ENCODE results near the gene JMJD1C.

JMJD1C gene

GRCh38 chr10:63458177-63458576 is 7.6 kb downstream of the JMJD1C start:
- no peak overlapping the region for H3K9ac ChIP-seq (ENCODE audit: low read length)
- H3K27me3 ChIP-seq (ENCODE audit: low read length): no peaks in the 10 kb centered on the region
- no peaks in the 10 kb centered on the region for H3K9me2 ChIP-seq (replicated peaks; ENCODE audit: insufficient read depth, low read length)
- H3K36me3 ChIP-seq (ENCODE audit: low read length): no peaks in the 10 kb centered on the region
- peaks cover 28% of the 10 kb centered on the region for H3K79me2 ChIP-seq (ENCODE audit: insufficient read depth, low read length)
- H3K27ac ChIP-seq (ENCODE audit: low read depth, low read length): no peak overlapping the region
- TF ChIP-seq EZH2phosphoT487 (conservative IDR thresholded peaks at IDR 0.05; ENCODE audit: low read length): no peak
- no peak for TF ChIP-seq CTCF (IDR thresholded peaks at IDR 0.05; ENCODE audit: insufficient read depth, low read length, poor library complexity, severe bottlenecking)
- H3K9me3 ChIP-seq (ENCODE audit: insufficient read depth, low read length): no peaks in the 10 kb centered on the region
- H3K4me3 ChIP-seq (ENCODE audit: insufficient read depth, low read length, poor library complexity, severe bottlenecking): no peak overlapping the region
- no peak overlapping the region for H3K4me2 ChIP-seq (ENCODE audit: low read depth, low read length, poor library complexity, severe bottlenecking)
- 0 out of 2 replicates have a peak, but pooled peaks cover 5% of the 10 kb centered on the region for H4K20me1 ChIP-seq (ENCODE audit: low read depth, low read length)
- no peaks in the 10 kb centered on the region for H3F3A ChIP-seq (ENCODE audit: insufficient read depth)
- no peak overlapping the region for H2AFZ ChIP-seq (ENCODE audit: low read depth, low read length, severe bottlenecking)

GRCh38 chr10:63457594-63457993 is 8.2 kb downstream of the JMJD1C start:
- Histone ChIP-seq H3K79me2 (ENCODE audit: insufficient read depth, low read length) (peaks cover 27% of the 10 kb centered on the region; the same call in 1 of the 2 replicates), H3K4me3 (ENCODE audit: insufficient read depth, low read length, poor library complexity, severe bottlenecking) (no peak overlapping the region), H3K9me3 (ENCODE audit: insufficient read depth, low read length) (peaks cover under 1% of the 10 kb centered on the region; the same call in 1 of the 2 replicates), H3K27me3 (ENCODE audit: low read length) (no peaks in the 10 kb centered on the region), H3K36me3 (ENCODE audit: low read length) (no peaks in the 10 kb centered on the region), H2AFZ (ENCODE audit: low read depth, low read length, severe bottlenecking) (no peak overlapping the region), H3K9ac (ENCODE audit: low read length) (no peak overlapping the region), H3K4me2 (ENCODE audit: low read depth, low read length, poor library complexity, severe bottlenecking) (no peak overlapping the region), H3K9me2 (replicated peaks; ENCODE audit: insufficient read depth, low read length) (no peaks in the 10 kb centered on the region), H3K27ac (ENCODE audit: low read depth, low read length) (no peak overlapping the region), H4K20me1 (ENCODE audit: low read depth, low read length) (0 out of 2 replicates have a peak, but pooled peaks cover 5% of the 10 kb centered on the region), H3F3A (ENCODE audit: insufficient read depth) (no peaks in the 10 kb centered on the region)
- TF ChIP-seq CTCF (IDR thresholded peaks at IDR 0.05; ENCODE audit: insufficient read depth, low read length, poor library complexity, severe bottlenecking): no peak
- TF ChIP-seq EZH2phosphoT487 (conservative IDR thresholded peaks at IDR 0.05; ENCODE audit: low read length): no peak

- Histone ChIP-seq H3K9me2 (replicated peaks; ENCODE audit: insufficient read depth, low read length) (no peaks in the 10 kb centered on the region), H3K36me3 (ENCODE audit: low read length) (no peaks in the 10 kb centered on the region), H3K27me3 (ENCODE audit: low read length) (no peaks in the 10 kb centered on the region), H3K9me3 (ENCODE audit: insufficient read depth, low read length) (peaks cover 3% of the 10 kb centered on the region; the same call in 1 of the 2 replicates), H3K27ac (ENCODE audit: low read depth, low read length) (no peak overlapping the region), H3K9ac (ENCODE audit: low read length) (no peak overlapping the region), H3K4me3 (ENCODE audit: insufficient read depth, low read length, poor library complexity, severe bottlenecking) (no peak overlapping the region), H3K4me2 (ENCODE audit: low read depth, low read length, poor library complexity, severe bottlenecking) (no peak overlapping the region), H2AFZ (ENCODE audit: low read depth, low read length, severe bottlenecking) (no peak overlapping the region), H3F3A (ENCODE audit: insufficient read depth) (0 out of 2 replicates have a peak, but pooled peaks cover 3% of the 10 kb centered on the region), H4K20me1 (ENCODE audit: low read depth, low read length) (0 out of 2 replicates have a peak, but pooled peaks cover 9% of the 10 kb centered on the region), H3K79me2 (ENCODE audit: insufficient read depth, low read length) (peaks cover 23% of the 10 kb centered on the region; the same call in 1 of the 2 replicates)
- no peak for TF ChIP-seq EZH2phosphoT487 (conservative IDR thresholded peaks at IDR 0.05; ENCODE audit: low read length)
- no peak for TF ChIP-seq CTCF (IDR thresholded peaks at IDR 0.05; ENCODE audit: insufficient read depth, low read length, poor library complexity, severe bottlenecking)
These were observed 9.2 kb downstream of the JMJD1C start for GRCh38 chr10:63456437-63457210.

Measured in SU-DHL-6 (cell line).